HepG2 (cell line): ENCODE results near the gene PCDHGA6. TPM values are rescaled to one million over a fixed set of nuclear protein-coding genes. Genes with fewer than 3 reads are reported as not detected.
A peak's percentile ranks its signal among the peaks of the same experiment; 100 is the strongest.

Source experiments
- ATAC-seq: fragments of 200-7000 bp; cut with Tn5 transposase; 3 replicates; pipeline ENCODE4 v1.9.1; 2020; ENCODE audit warnings: mild to moderate bottlenecking, moderate library complexity
- BruUV-seq: library from RNA; stranded (reverse); fragments of 400-500 nt; replicated peaks from 2 replicates; lab custom pipeline; 2021; lab: Mats Ljungman, UMichigan
- CTCF ChIA-PET: fragments of 300-600 bp; formaldehyde crosslinking; extraction: SDS; loops from one replicate; lab custom pipeline; 2021; ENCODE audit warnings: low total read pairs, inconsistent platforms, low intra/inter-chr PET ratio; lab: Yijun Ruan, JAX
- POLR2A ChIA-PET: fragments of 350-600 bp; sonication (Branson Sonifier 250); formaldehyde crosslinking; loops from one replicate; lab custom pipeline; 2020; ENCODE audit warnings: antibody characterized with exemption, inconsistent platforms; lab: Yijun Ruan, JAX
- DNase-seq: peaks from one replicate; pipeline ENCODE4 v3.0.0-alpha.2; 2015; ENCODE audit warnings: low spot score
- FAIRE-seq: peaks from 3 replicates; lab custom pipeline; 2011; peaks lifted over from hg19 to GRCh38; lab: Jason Lieb, UNC
- H2AFZ ChIP-seq: one replicate; pipeline ENCODE4 v1.6.1; 2011; ENCODE audit warnings: low read length, inconsistent platforms
- H3K27ac ChIP-seq: fragments of 300-600 bp; 3 replicates; pipeline ENCODE4 v1.8.0; 2011; ENCODE audit warnings: mixed run types, mild to moderate bottlenecking, mixed read lengths, low read length, inconsistent platforms; ENCODE audit not compliant: insufficient read depth; ENCODE audit errors: extremely low read length
- H3K27me3 ChIP-seq, 2 experiments: fragments of 200-600 bp in 1 of 2; 2 replicates in 1 of 2; 3 replicates in 1 of 2; pipeline versions ENCODE4 v1.6.0 to v1.8.0; 2011; ENCODE audit warnings: low read length in 2 of 2, mild to moderate bottlenecking in 2 of 2, moderate library complexity in 2 of 2, inconsistent platforms in 1 of 2; ENCODE audit not compliant: insufficient read depth in 2 of 2, control insufficient read depth in 1 of 2
- H3K36me3 ChIP-seq, 2 experiments: fragments of 200-600 bp in 1 of 2; replicated peaks in 1 of 2; 2 replicates in 1 of 2; 3 replicates in 1 of 2; pipeline versions ENCODE4 v1.5.1 to v1.8.0; 2011; ENCODE audit warnings: low read length in 2 of 2, inconsistent platforms in 1 of 2; ENCODE audit not compliant: insufficient read depth in 2 of 2, control insufficient read depth in 1 of 2
- H3K4me1 ChIP-seq: 2 replicates; pipeline ENCODE4 v1.5.1; 2012; ENCODE audit warnings: low read length, inconsistent platforms; ENCODE audit not compliant: insufficient read depth
- H3K4me2 ChIP-seq: 2 replicates; pipeline ENCODE4 v1.6.0; 2011; ENCODE audit warnings: low read depth, low read length, inconsistent platforms
- H3K4me3 ChIP-seq, 3 experiments: fragments of 200-600 bp in 1 of 3; sonication (generic), shearing (Covaris generic) in 1 of 3; replicated peaks in 1 of 3; 2 replicates each; pipeline ENCODE4 v1.5.1; 2011 to 2016; ENCODE audit warnings: low read length in 3 of 3, inconsistent platforms in 2 of 3, low read depth in 2 of 3, mild to moderate bottlenecking in 2 of 3, control low read depth in 1 of 3, mixed read lengths in 1 of 3; ENCODE audit not compliant: insufficient read depth in 1 of 3
- H3K79me2 ChIP-seq: one replicate; pipeline ENCODE4 v1.6.1; 2011; ENCODE audit warnings: low read length, inconsistent platforms; ENCODE audit not compliant: insufficient read depth
- H3K9ac ChIP-seq: 2 replicates; pipeline ENCODE4 v1.6.0; 2011; ENCODE audit warnings: mild to moderate bottlenecking, low read depth, low read length, inconsistent platforms; ENCODE audit not compliant: insufficient read depth
- H3K9me3 ChIP-seq: 2 replicates; pipeline ENCODE4 v1.5.1; 2012; ENCODE audit warnings: mild to moderate bottlenecking, low read length
- H4K20me1 ChIP-seq: 2 replicates; pipeline ENCODE4 v1.6.0; 2011; ENCODE audit warnings: inconsistent platforms, mild to moderate bottlenecking, low read length, moderate library complexity; ENCODE audit not compliant: insufficient read depth
- AGO1 ChIP-seq: fragments of 200-400 bp; formaldehyde crosslinking; IDR thresholded peaks from 2 replicates; pipeline ENCODE4 v1.6.1; 2017; ENCODE audit warnings: mild to moderate bottlenecking, low read depth, low read length, moderate library complexity; ENCODE audit not compliant: poor library complexity, severe bottlenecking
- ZBTB34 ChIP-seq: sonication (generic); formaldehyde crosslinking; IDR thresholded peaks from 2 replicates; pipeline ENCODE4 v1.8.0; 2022; ENCODE audit warnings: mild to moderate bottlenecking, missing genetic modification reagents
- ZNF691 ChIP-seq: sonication (generic); formaldehyde crosslinking; IDR thresholded peaks from 2 replicates; pipeline ENCODE4 v1.4.0; 2020; ENCODE audit warnings: missing genetic modification reagents, low read depth, mild to moderate bottlenecking, borderline replicate concordance
- WGBS: methylation state at CpG from one replicate; pipeline ENCODE4 v1.1.6; 2017; ENCODE audit warnings: low lambda C conversion rate; 5-methylcytosine and 5-hydroxymethylcytosine counted together
- in situ Hi-C: cut with HindIII; loops from 2 replicates; pipeline ENCODE4 v1.10.0; 2017; ENCODE audit warnings: low pct_unique_long_range_greater_than_20kb; ENCODE audit not compliant: extremely low pct_ligation_motif_present
- intact Hi-C: fragments of 100-400 bp; cut with micrococcal nuclease; formaldehyde crosslinking; loops from one replicate; pipeline ENCODE4 v1.10.0; 2022; ENCODE audit not compliant: unreplicated experiment
- polyA plus RNA-seq, 8 experiments: library from polyadenylated mRNA; depleted of rRNA in 3 of 8; stranded (reverse) in 7 of 8; unstranded in 1 of 8; fragments of >200 nt; fragmentation: Illumina TruSeq in 4 of 8; extraction: Trizol in 4 of 8; gene quantifications; 2 replicates each; pipeline versions ENCODE4 v1.2.1 to v1.2.3, GENCODE V29; 2011 to 2016; ENCODE audit warnings: low read depth in 4 of 8, missing spikeins in 1 of 8, mixed read lengths in 1 of 8; ENCODE audit not compliant: insufficient read depth in 1 of 8
- total RNA-seq, 5 experiments: library from RNA; depleted of rRNA; stranded (reverse); fragments of >200 nt; fragmentation: Illumina TruSeq; extraction: Trizol; gene quantifications; 2 replicates each; pipeline ENCODE4 v1.2.3, GENCODE V29; 2016; ENCODE audit warnings: low read depth in 1 of 5
- TF ChIP-seq, protein P1 (sequence below), 2 experiments: sonication (generic) in 1 of 2; formaldehyde crosslinking in 1 of 2; IDR thresholded peaks; 2 replicates each; pipeline versions ENCODE4 v1.4.0 to v1.6.1; 2018 to 2020; ENCODE audit warnings: missing genetic modification reagents in 2 of 2, borderline replicate concordance in 1 of 2, low read depth in 1 of 2, mild to moderate bottlenecking in 1 of 2, missing biosample characterization in 1 of 2

Gene PCDHGA6
- total and polyA plus RNA-seq, 2 of the 13 experiments (the other 11 are each of a cell fraction or from before 2014, with no cell fraction given) = 0.33 to 0.51 TPM

- TF ChIP-seq, protein P1, sequence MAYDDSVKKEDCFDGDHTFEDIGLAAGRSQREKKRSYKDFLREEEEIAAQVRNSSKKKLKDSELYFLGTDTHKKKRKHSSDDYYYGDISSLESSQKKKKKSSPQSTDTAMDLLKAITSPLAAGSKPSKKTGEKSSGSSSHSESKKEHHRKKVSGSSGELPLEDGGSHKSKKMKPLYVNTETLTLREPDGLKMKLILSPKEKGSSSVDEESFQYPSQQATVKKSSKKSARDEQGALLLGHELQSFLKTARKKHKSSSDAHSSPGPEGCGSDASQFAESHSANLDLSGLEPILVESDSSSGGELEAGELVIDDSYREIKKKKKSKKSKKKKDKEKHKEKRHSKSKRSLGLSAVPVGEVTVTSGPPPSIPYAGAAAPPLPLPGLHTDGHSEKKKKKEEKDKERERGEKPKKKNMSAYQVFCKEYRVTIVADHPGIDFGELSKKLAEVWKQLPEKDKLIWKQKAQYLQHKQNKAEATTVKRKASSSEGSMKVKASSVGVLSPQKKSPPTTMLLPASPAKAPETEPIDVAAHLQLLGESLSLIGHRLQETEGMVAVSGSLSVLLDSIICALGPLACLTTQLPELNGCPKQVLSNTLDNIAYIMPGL (CRISPR knock-in tag; IDR thresholded peaks at IDR 0.05; ENCODE audit: borderline replicate concordance in 1 of 2, low read depth in 1 of 2) = peak; percentile 63 to 77
Observed at GRCh38 chr5:141326088-141326854, 47.4 kb upstream of the PCDHGA6 start (continued).

DNA sequence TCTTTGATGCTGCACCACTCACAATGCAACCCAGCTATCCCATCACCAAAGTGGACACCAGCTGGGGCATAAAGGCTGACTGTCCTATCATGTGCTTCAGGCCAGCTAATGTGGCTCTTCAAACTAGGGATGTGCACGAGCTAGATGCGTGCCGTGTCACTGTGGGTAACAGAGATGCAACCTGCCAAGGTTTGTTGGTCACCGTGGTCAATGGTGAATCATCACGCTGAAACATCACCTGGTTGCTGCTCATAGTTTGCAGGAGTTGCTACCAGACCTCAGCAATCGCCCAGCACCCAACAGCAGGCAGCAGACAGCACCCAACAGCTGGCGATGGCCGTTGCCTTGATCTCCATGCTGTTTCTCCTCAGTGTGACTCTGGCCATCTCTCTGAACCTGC, 45.5 kb upstream of the PCDHGA6 start:
- Histone ChIP-seq H3K27me3 (peaks cover 0 to 15% of the 10 kb centered on the region in 2 experiments; a peak in 2 of 5 replicates), H3K4me2 (no peak overlapping the region), H3K27ac (no peak overlapping the region), H3K4me1 (peaks cover 15% of the 10 kb centered on the region), H4K20me1 (no peaks in the 10 kb centered on the region), H3K79me2 (no peaks in the 10 kb centered on the region), H3K9ac (no peak overlapping the region), H2AFZ (no peak overlapping the region), H3K4me3 (no peak overlapping the region), H3K9me3 (0 out of 2 replicates have a peak, but pooled peaks cover 4% of the 10 kb centered on the region), H3K36me3 (no peaks in the 10 kb centered on the region)
- TF ChIP-seq AGO1 (no peak), ZBTB34 (no peak), ZNF691 (CRISPR knock-in tag) (no peak)
- FAIRE-seq (no peak), ATAC-seq (no peak), DNase-seq (no peak)
- ChIA-PET CTCF (no interaction called here), POLR2A (no interaction called here)
- WGBS = no CpG with 5 or more reads among the region's 8 CpGs
- in situ Hi-C loops (no loop called here), intact Hi-C loops (loop anchor here (5.0 kb wide), 1 partner anchor 234 kb away; no protein-coding TSS in a partner anchor)
- BruUV-seq = no TSS peak
